HEK293 (cell line): ENCODE data around the gene DDX17.

Source experiments
- EGR2 ChIP-seq: fragments of 450-650 bp; formaldehyde crosslinking; IDR thresholded peaks from 2 replicates; pipeline ENCODE4 v1.5.1; 2016; ENCODE audit warnings: low read depth, missing biosample characterization, missing genetic modification characterization
- KLF8 ChIP-seq: fragments of 450-650 bp; formaldehyde crosslinking; IDR thresholded peaks from 2 replicates; pipeline ENCODE4 v1.5.1; 2016; ENCODE audit warnings: missing biosample characterization, missing genetic modification characterization
- KLF9 ChIP-seq: fragments of 450-650 bp; formaldehyde crosslinking; IDR thresholded peaks from 2 replicates; pipeline ENCODE4 v1.5.1; 2016; ENCODE audit warnings: missing biosample characterization, missing genetic modification characterization, low read depth
- MZF1 ChIP-seq: fragments of 450-650 bp; formaldehyde crosslinking; IDR thresholded peaks from 2 replicates; pipeline ENCODE4 v1.5.1; 2017; ENCODE audit warnings: missing biosample characterization, missing genetic modification characterization, borderline replicate concordance
- OSR2 ChIP-seq: fragments of 450-650 bp; formaldehyde crosslinking; IDR thresholded peaks from 2 replicates; pipeline ENCODE4 v1.5.1; 2016; ENCODE audit warnings: missing biosample characterization, missing genetic modification characterization
- PRDM1 ChIP-seq: fragments of 450-650 bp; formaldehyde crosslinking; IDR thresholded peaks from 2 replicates; pipeline ENCODE4; 2016; ENCODE audit warnings: missing biosample characterization, missing genetic modification characterization
- SCRT1 ChIP-seq: fragments of 450-650 bp; formaldehyde crosslinking; IDR thresholded peaks from 2 replicates; pipeline ENCODE4 v1.5.1; 2016; ENCODE audit warnings: missing biosample characterization, missing genetic modification characterization, borderline replicate concordance
- SCRT2 ChIP-seq: fragments of 450-650 bp; formaldehyde crosslinking; IDR thresholded peaks from 2 replicates; pipeline ENCODE4 v1.5.1; 2016; ENCODE audit warnings: missing biosample characterization, missing genetic modification characterization
- SP3 ChIP-seq: fragments of 450-650 bp; formaldehyde crosslinking; IDR thresholded peaks from 2 replicates; pipeline ENCODE4 v1.5.1; 2016; ENCODE audit warnings: missing biosample characterization, missing genetic modification characterization
- ZBTB21 ChIP-seq: fragments of 450-650 bp; formaldehyde crosslinking; IDR thresholded peaks from 2 replicates; pipeline ENCODE4 v1.5.1; 2017; ENCODE audit warnings: missing biosample characterization, missing genetic modification characterization
- ZBTB6 ChIP-seq: fragments of 450-650 bp; formaldehyde crosslinking; IDR thresholded peaks from 2 replicates; pipeline ENCODE4 v1.5.1; 2017; ENCODE audit warnings: missing biosample characterization, missing genetic modification characterization
- ZNF175 ChIP-seq: fragments of 450-650 bp; formaldehyde crosslinking; IDR thresholded peaks from 2 replicates; pipeline ENCODE4 v1.5.1; 2016; ENCODE audit warnings: missing biosample characterization, missing genetic modification characterization
- ZNF18 ChIP-seq: fragments of 450-650 bp; formaldehyde crosslinking; IDR thresholded peaks from 2 replicates; pipeline ENCODE4 v1.5.1; 2016; ENCODE audit warnings: missing biosample characterization, missing genetic modification characterization
- ZNF211 ChIP-seq: fragments of 450-650 bp; formaldehyde crosslinking; IDR thresholded peaks from 2 replicates; pipeline ENCODE4 v1.5.1; 2016; ENCODE audit warnings: low read depth, missing biosample characterization, missing genetic modification characterization
- ZNF248 ChIP-seq: fragments of 450-650 bp; formaldehyde crosslinking; IDR thresholded peaks from 2 replicates; pipeline ENCODE4 v1.5.1; 2017; ENCODE audit warnings: missing biosample characterization, missing genetic modification characterization
- ZNF391 ChIP-seq: fragments of 450-650 bp; formaldehyde crosslinking; IDR thresholded peaks from 2 replicates; pipeline ENCODE4 v1.5.1; 2016; ENCODE audit warnings: low read depth, missing biosample characterization, missing genetic modification characterization, borderline replicate concordance
- ZNF473 ChIP-seq: fragments of 450-650 bp; formaldehyde crosslinking; IDR thresholded peaks from 2 replicates; pipeline ENCODE4 v1.5.1; 2017; ENCODE audit warnings: missing biosample characterization, missing genetic modification characterization
- ZNF48 ChIP-seq: fragments of 450-650 bp; formaldehyde crosslinking; IDR thresholded peaks from 2 replicates; pipeline ENCODE4 v1.5.1; 2016; ENCODE audit warnings: missing biosample characterization, missing genetic modification characterization
- ZNF510 ChIP-seq: fragments of 450-650 bp; formaldehyde crosslinking; IDR thresholded peaks from 2 replicates; pipeline ENCODE4 v1.5.1; 2018; ENCODE audit warnings: mild to moderate bottlenecking, missing genetic modification characterization, missing biosample characterization; ENCODE audit not compliant: insufficient replicate concordance
- ZNF529 ChIP-seq: fragments of 450-650 bp; formaldehyde crosslinking; IDR thresholded peaks from 2 replicates; pipeline ENCODE4 v1.5.1; 2017; ENCODE audit warnings: missing genetic modification characterization, missing biosample characterization; ENCODE audit not compliant: insufficient replicate concordance
- ZNF530 ChIP-seq: fragments of 450-650 bp; formaldehyde crosslinking; IDR thresholded peaks from 2 replicates; pipeline ENCODE4 v1.5.1; 2016; ENCODE audit warnings: low read depth, missing biosample characterization, missing genetic modification characterization
- ZNF580 ChIP-seq: fragments of 450-650 bp; formaldehyde crosslinking; IDR thresholded peaks from 2 replicates; pipeline ENCODE4 v1.5.1; 2016; ENCODE audit warnings: missing biosample characterization, missing genetic modification characterization
- ZNF791 ChIP-seq: fragments of 450-650 bp; formaldehyde crosslinking; IDR thresholded peaks from 2 replicates; pipeline ENCODE4 v1.5.1; 2016; ENCODE audit warnings: missing biosample characterization, missing genetic modification characterization
- TF ChIP-seq, protein P1 (sequence below): fragments of 450-650 bp; formaldehyde crosslinking; IDR thresholded peaks from 2 replicates; pipeline ENCODE4 v1.5.1; 2016; ENCODE audit warnings: missing biosample characterization, missing genetic modification characterization
- TF ChIP-seq, protein P2 (sequence below): fragments of 450-650 bp; formaldehyde crosslinking; IDR thresholded peaks from 2 replicates; pipeline ENCODE4 v1.5.1; 2016; ENCODE audit warnings: missing biosample characterization, missing genetic modification characterization
- TF ChIP-seq, protein P3 (sequence below): fragments of 450-650 bp; formaldehyde crosslinking; conservative IDR thresholded peaks from 2 replicates; pipeline ENCODE4 v1.5.1; 2016; ENCODE audit warnings: low read depth, missing biosample characterization, missing genetic modification characterization

Gene DDX17

DNA sequence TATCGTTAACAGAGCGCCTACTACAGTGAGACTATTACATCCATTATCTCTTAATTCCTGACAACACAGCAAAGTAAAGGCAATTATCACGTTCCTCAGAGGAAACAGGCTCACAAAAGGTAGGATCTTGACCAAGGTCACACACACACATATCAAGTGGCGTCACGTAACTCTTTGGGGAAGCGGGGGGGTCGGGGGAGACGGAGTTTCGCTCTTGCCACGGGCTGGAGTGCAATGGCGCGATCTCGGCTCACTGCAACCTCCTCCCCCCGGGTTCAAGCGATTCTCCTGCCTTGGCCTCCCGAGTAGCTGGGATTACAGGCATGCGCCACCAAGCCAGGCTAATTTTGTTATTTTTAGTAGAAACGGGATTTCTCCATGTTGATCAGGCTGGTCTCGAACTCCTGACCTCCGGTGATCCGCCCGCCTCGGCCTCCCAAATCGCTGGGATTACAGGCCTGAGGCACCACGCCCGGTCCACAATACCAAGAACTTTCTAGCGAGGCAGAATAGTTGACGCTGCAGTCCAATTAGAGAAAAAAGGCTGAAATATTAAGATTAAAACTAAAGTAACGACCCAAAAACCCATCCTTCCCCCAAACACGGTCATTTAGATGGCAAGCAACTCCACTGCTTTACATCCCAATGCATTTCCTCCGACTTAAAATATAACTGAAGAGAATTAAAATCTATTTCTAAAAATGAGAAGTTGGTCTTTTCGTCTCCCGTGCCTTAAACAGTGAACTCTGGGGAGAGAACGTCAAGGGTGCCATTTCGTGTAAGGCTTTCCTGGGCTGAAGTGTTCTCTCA is 1.2 kb downstream of the DDX17 start (continued):
- TF ChIP-seq ZNF211, result no peak
- TF ChIP-seq KLF9, result no peak
- TF ChIP-seq SCRT1 (tag by site-specific recombination), result no peak
- peak; percentile 15; the same call in 1 of the 2 replicates for TF ChIP-seq KLF8
- TF ChIP-seq MZF1, result no peak
- TF ChIP-seq ZNF530 (tag by site-specific recombination), result no peak
- TF ChIP-seq PRDM1, result no peak; the same call in 1 of the 2 replicates
- no peak for TF ChIP-seq ZNF510
- no peak for TF ChIP-seq ZNF175 (tag by site-specific recombination)
- TF ChIP-seq SP3 (tag by site-specific recombination), result no peak
- no peak for TF ChIP-seq ZNF48 (tag by site-specific recombination)
- TF ChIP-seq, protein P1, sequence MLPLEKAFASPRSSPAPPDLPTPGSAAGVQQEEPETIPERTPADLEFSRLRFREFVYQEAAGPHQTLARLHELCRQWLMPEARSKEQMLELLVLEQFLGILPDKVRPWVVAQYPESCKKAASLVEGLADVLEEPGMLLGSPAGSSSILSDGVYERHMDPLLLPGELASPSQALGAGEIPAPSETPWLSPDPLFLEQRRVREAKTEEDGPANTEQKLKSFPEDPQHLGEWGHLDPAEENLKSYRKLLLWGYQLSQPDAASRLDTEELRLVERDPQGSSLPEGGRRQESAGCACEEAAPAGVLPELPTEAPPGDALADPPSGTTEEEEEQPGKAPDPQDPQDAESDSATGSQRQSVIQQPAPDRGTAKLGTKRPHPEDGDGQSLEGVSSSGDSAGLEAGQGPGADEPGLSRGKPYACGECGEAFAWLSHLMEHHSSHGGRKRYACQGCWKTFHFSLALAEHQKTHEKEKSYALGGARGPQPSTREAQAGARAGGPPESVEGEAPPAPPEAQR (tag by site-specific recombination), result no peak
- no peak for TF ChIP-seq ZNF248 (tag by site-specific recombination)
- no peak for TF ChIP-seq ZNF791 (tag by site-specific recombination)
- TF ChIP-seq ZNF18 (tag by site-specific recombination), result no peak
- no peak for TF ChIP-seq ZNF473 (tag by site-specific recombination)
- TF ChIP-seq SCRT2, result no peak
- TF ChIP-seq, protein P2, sequence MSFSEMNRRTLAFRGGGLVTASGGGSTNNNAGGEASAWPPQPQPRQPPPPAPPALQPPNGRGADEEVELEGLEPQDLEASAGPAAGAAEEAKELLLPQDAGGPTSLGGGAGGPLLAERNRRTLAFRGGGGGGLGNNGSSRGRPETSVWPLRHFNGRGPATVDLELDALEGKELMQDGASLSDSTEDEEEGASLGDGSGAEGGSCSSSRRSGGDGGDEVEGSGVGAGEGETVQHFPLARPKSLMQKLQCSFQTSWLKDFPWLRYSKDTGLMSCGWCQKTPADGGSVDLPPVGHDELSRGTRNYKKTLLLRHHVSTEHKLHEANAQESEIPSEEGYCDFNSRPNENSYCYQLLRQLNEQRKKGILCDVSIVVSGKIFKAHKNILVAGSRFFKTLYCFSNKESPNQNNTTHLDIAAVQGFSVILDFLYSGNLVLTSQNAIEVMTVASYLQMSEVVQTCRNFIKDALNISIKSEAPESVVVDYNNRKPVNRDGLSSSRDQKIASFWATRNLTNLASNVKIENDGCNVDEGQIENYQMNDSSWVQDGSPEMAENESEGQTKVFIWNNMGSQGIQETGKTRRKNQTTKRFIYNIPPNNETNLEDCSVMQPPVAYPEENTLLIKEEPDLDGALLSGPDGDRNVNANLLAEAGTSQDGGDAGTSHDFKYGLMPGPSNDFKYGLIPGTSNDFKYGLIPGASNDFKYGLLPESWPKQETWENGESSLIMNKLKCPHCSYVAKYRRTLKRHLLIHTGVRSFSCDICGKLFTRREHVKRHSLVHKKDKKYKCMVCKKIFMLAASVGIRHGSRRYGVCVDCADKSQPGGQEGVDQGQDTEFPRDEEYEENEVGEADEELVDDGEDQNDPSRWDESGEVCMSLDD, result 0 out of 2 replicates have a peak, but pooled peaks have one; percentile 48
- TF ChIP-seq ZNF580 (tag by site-specific recombination), result 0 out of 2 replicates have a peak, but pooled peaks have one; percentile 42
- no peak for TF ChIP-seq ZBTB6 (tag by site-specific recombination)
- TF ChIP-seq EGR2 (tag by site-specific recombination), result no peak
- peak; percentile 72 for TF ChIP-seq ZBTB21
- TF ChIP-seq ZNF391 (tag by site-specific recombination), result peak; percentile 70; the same call in 1 of the 2 replicates
- TF ChIP-seq ZNF529 (tag by site-specific recombination), result no peak
- TF ChIP-seq OSR2 (tag by site-specific recombination), result no peak
- TF ChIP-seq, protein P3, sequence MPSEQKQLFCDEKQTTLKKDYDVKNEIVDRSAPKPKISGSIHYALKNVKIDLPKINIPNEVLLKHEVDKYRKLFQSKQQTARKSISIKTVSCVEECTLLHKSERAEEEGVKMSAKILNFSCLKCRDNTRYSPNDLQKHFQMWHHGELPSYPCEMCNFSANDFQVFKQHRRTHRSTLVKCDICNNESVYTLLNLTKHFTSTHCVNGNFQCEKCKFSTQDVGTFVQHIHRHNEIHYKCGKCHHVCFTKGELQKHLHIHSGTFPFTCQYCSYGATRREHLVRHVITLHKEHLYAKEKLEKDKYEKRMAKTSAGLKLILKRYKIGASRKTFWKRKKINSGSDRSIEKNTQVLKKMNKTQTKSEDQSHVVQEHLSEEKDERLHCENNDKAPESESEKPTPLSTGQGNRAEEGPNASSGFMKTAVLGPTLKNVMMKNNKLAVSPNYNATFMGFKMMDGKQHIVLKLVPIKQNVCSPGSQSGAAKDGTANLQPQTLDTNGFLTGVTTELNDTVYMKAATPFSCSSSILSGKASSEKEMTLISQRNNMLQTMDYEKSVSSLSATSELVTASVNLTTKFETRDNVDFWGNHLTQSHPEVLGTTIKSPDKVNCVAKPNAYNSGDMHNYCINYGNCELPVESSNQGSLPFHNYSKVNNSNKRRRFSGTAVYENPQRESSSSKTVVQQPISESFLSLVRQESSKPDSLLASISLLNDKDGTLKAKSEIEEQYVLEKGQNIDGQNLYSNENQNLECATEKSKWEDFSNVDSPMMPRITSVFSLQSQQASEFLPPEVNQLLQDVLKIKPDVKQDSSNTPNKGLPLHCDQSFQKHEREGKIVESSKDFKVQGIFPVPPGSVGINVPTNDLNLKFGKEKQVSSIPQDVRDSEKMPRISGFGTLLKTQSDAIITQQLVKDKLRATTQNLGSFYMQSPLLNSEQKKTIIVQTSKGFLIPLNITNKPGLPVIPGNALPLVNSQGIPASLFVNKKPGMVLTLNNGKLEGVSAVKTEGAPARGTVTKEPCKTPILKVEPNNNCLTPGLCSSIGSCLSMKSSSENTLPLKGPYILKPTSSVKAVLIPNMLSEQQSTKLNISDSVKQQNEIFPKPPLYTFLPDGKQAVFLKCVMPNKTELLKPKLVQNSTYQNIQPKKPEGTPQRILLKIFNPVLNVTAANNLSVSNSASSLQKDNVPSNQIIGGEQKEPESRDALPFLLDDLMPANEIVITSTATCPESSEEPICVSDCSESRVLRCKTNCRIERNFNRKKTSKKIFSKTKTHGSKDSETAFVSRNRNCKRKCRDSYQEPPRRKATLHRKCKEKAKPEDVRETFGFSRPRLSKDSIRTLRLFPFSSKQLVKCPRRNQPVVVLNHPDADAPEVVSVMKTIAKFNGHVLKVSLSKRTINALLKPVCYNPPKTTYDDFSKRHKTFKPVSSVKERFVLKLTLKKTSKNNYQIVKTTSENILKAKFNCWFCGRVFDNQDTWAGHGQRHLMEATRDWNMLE, result no peak
